HG03442 (cell line): Measurements from ENCODE around the gene AARSD1.
A peak's percentile ranks its signal among the peaks of the same experiment; 100 is the strongest.
"Not testable (repeated sequence)": the region's sequence is repeated elsewhere in the genome, so short reads cannot be mapped to it uniquely, and the experiment has no call there.

Experiments
- ATAC-seq: cut with Tn5 transposase; IDR thresholded peaks from one replicate; pipeline ENCODE4 v1.9.1; 2021; ENCODE audit warnings: mild to moderate bottlenecking, moderate library complexity; ENCODE audit not compliant: unreplicated experiment

Gene AARSD1, protein sequence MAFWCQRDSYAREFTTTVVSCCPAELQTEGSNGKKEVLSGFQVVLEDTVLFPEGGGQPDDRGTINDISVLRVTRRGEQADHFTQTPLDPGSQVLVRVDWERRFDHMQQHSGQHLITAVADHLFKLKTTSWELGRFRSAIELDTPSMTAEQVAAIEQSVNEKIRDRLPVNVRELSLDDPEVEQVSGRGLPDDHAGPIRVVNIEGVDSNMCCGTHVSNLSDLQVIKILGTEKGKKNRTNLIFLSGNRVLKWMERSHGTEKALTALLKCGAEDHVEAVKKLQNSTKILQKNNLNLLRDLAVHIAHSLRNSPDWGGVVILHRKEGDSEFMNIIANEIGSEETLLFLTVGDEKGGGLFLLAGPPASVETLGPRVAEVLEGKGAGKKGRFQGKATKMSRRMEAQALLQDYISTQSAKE

DNA sequence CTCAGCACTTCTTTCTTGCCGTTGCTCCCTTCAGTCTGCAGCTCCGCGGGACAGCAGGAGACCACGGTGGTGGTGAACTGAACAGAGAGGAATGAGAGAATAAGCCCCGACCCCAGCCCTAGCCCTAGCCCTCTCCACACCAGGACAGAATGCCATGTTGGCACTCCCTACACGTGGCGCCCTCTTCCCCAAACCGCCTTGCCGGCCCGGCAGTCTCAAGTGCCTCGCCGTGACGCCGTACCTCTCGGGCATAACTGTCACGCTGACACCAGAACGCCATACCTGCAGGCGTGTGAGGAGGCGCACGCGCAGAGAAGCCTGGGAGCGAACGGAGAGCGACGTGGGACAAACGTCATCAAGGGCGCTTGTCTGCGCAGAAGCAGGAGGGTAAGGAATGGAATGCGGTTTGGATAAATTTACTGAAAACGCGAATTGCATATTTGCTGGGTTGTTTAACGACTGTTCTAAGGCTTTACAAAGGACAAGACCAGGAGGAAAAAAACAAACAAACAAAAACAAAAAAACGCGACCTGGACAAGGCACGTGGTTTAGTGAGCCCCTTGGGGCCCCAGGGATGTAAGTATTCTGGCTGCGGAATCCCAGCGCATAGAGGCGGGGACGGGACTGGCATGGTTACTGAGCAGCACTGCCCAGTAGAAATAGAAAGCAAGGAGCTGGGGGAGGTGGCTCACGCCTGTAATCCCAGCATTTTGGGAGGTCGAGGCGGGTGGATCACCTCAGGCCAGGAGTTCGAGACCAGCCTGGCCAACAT is at the start of gene AARSD1:
Gene AARSD1 (minus strand): TSS at position 294 of the 772 bp plus-strand sequence. CDS start 14 bp downstream, at position 280.
- peak; percentile 79 for ATAC-seq

DNA sequence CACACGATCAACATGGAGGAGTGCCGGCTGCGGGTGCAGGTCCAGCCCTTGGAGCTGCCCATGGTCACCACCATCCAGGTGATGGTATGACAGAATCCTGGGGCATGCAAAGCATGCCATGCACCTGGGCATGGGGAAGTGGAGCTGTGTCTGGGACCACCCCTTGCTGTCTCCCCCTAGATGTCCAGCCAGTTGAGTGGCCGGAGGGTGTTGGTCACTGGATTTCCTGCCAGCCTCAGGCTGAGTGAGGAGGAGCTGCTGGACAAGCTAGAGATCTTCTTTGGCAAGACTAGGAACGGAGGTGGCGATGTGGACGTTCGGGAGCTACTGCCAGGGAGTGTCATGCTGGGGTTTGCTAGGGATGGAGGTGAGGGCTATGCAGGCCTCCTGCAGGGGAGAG is 49.0 kb upstream of the AARSD1 start:
- no peak for ATAC-seq

DNA sequence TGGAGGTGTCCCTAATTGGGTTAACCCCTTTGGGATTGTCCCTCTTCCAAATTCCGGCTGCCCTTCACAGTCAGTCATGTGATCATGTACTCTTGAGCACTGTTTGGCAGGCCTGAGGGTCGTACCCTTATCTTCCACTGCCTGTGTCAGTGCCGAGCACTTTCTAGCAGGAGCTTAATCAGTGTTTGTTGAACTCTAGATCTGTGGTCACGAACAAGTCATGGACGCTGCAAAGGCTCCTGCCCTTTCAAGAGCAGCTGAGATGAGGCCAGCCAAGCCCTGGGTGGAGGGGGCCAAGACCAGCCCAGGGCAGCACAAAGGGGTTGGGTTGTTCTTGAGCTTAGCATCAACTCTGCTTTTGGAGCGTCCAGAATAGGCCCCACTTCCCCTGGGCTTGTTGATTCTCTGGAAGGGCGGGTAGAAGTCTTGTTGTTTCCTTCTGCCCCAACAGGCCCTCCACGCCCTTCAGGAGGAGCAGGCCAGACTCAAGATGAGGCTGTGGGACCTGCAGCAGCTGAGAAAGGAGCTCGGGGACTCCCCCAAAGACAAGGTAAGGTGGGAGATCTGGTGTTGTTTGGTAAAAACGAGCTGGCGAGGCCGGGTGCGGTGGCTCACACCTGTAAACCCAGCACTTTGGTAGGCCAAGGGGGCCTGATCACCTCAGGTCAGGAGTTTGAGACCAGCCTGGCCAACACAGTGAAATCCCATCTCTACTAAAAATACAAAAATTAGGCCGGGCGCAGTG is 47.6 kb upstream of the AARSD1 start:
- no peak for ATAC-seq

DNA sequence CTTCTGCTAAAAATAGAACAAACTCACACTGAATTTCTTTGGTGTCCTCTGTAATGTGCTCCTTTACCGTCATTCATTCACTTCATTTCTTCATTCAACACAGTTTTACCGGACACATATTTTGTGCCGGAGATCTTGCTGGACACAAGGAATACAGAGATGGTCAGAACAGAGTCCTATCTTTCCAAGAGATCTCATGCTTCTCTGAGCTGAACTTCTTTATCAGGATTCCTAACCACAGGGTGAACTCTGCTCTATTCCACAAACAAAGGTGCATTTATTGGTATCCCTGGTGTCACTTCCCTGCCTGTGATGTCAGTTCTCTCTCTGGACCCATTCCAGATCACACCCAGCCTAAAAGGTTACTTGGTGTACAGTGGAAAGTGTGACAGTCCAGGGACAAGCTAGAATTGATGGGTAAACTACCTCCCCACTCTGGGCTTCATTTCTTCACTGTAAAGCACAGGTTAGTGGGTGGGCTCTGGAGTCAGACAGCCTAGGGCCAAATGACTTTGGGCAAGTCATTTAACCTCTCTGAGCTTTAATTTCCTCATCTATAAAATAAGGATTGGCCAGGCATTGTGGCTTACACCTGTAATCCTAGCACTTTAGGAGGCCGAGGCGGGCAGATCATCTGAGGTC is 46.5 kb upstream of the AARSD1 start:
- ATAC-seq, result no peak

DNA sequence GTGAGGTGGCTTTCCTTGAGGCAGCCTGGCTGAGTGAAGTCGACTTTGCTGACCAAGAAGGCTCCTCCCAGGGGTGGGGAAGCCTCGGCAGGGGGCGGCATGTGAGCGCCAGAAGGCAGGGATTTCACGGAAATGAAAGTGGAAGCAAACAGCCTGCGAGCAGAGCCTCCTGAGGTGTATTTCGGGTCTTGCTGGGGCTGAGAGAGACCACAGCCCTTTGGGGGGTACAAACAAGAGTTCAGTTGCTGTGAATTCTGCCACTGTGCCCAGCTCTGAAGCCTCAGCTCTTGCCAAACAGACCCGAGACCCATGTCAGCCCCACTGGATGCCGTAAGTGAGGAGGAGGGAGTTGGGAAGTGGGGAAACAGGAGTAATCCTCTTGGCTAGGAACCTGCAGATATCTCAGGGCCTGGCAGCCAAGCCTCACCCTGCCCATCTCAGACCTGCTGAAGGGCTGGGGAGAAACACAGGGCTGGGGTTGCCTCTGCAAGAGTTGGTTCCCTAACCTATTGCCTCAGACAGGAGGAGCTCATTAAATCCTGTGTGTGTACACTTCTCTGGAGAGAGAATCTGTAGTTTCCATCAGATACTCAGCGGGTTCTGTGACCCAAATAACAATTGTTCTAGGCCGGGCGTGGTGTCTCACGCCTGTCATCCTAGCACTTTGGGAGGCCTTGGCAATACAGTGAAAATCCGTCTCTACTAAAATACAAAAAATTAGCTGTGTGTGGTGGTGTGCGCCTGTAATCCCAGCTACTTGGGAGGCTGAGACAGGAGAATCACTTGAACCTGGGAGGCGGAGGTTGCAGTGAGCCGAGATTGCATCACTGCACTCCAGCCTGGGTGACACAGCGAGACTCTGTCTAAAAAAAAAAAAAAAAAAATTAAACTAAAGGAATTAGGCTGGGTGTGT is 42.6 kb upstream of the AARSD1 start, which contains the start of gene IFI35:
Gene IFI35 (plus strand): TSS at position 146 of the 913 bp plus-strand sequence. CDS start 164 bp downstream, at position 310.
- peak; percentile 60 for ATAC-seq

DNA sequence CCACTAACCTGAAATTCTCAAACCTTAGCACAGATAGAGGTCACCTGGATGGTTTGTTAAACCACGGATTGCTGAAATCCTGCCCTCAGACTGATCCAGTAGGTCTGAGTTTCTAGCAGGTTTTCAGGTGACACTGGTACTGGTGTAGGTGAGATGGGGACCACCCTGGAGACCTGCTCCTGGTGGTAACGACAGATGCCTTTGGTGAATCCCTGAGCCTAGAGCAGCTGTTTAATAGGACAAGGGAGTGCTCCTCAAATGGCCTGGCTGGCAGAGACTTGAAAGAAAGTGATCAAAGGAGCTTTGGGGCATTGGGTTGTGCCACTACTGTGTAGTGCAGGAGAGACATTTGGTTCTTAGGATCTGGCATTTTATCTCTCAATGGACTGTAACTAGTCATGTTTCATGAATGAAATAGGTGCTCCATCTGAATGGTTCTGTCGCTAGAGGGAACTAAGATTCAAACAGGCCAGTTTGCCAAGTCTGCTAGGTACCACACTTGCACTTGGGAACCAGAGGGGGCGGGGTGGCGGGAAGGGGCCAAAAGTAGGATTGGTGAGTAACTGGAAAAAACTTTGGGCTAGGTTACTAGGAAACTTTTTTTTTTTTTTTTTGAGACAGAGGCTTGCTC is 39.4 kb upstream of the AARSD1 start:
- no peak for ATAC-seq

DNA sequence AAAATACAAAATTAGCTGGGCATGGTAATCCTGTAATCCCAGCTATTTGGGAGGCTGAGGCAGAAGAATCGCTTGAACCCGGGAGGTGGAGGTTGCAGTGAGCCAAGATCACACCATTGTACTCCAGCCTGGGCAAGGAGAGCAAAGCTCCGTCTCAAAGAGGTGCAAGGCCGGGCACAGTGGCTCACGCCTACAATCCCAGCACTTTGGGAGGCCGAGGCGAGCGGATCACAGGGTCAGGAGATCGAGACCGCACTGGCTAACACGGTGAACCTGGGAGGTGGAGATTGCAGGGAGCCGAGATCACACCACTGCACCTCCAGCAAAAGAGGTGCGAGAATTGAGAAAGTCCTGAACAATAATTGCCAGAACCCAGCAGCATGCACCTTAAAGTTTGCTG is 36.6 kb upstream of the AARSD1 start:
- ATAC-seq, result not testable (repeated sequence)

DNA sequence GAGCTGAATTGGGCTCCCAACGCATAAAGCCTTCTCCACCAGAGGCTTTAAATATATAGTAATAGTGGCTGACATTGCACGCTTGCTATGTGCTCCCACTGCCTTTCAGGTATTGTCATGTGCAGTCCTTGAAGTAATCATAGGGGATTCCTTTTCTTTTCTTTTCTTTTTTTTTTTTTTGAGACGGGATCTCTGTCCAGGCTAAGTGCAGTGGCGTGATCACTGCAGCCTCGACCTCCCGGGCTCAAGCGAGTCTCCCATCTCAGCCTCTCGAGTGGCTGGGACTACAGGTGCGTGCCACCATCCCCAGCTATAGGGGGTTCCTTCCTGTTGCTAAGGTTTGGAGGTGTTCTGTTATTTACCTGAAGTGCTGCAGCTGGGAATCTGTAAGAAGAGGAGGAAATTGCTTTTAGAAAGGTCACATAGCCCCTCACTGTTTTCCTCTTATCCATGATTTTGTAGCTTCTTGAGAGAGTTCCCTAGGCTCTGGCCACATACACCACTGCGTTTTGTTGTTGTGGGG is 34.8 kb upstream of the AARSD1 start:
- ATAC-seq, result no peak

DNA sequence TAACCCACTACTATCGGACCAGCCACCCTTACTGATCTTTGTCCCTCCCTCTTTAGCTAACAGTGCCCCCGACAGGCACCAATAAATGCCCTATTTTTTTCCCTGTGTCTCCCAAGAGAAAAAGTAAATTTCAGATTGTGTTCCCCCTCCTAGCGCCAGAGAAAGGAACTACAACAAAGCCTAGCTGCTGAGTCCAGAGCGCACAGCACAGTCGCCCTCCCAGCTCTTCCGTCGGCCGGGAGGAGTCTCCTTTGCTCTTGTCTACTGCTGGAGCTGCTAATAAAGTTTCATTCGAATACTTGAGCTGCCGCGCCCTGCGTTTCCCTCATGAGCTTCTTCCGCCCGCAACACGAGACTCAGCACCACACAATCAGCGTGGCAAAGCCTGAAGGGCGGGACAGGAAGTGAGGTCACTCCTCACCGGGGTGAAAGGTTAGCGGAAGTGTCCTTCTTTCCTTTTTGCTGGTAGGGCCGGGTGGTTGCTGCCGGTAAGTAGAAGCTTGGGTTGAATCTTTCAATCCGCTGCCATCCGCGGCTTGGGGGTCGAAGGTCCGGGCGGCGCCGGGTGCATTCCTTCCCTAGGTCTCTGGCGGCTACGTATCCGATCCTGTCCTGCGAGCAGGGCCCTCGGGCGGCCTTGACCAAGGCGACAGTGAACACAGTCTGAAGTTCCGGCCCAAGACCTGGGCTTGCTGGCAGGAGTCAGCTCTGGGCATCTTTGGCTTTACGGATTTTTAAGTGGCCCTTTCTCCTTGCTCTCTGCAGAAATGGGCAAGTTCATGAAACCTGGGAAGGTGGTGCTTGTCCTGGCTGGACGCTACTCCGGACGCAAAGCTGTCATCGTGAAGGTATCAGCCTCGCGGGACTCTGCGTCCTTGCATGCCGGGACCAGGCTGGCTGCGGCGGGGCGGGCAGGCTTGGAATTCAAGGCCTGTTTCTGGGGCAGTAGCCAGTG is 34.0 kb upstream of the AARSD1 start, which contains the start of gene RPL27:
Gene RPL27 (plus strand): TSS at position 436 of the 955 bp plus-strand sequence. CDS start 332 bp downstream, at position 768.
- peak; percentile 87 for ATAC-seq

DNA sequence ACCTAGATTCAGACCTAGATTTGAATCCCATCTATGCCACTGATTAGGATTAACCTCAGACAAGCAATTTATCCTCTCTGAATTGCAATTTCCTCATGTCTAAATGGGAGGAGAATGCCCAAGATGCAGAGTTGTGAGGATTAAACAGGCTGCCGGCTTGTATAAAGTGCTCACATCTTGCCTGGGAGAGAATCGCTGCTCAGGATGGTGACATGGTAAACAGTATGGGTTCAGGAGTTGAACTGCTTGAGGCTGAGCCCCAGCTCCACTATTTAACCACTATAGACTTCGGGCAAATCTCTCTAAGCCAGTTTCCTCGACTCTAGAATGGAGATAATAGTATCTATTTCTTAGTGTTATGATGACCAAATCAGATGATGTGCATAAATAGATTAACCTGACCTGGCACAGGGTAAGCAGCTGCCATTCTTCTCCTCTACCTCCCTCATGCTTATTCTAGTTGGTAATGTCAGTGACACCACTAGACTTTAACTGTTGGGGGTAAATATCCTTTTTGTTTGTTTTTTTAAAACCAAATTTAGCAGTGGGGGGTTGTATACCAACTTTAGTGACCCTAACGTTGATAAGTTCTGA is 33.2 kb upstream of the AARSD1 start:
- no peak for ATAC-seq

DNA sequence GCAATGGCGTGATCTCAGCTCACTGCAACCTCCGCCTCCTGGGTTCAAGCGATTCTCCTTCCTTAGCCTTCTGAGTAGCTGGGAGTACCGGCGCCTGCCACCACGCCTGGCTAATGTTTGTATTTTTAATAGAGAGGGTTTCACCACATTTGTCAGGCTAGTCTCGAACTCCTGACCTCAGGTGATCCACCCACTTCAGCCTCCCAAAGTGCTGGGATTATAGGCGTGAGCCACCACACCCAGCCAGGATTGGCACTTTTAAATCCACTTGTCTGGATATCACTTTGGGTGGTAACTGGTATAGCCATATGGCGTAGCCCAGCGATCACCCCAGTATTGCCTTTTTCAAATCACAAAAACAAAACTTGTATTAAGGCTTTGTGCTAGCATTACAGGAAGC is 29.7 kb upstream of the AARSD1 start:
- not testable (repeated sequence) for ATAC-seq

DNA sequence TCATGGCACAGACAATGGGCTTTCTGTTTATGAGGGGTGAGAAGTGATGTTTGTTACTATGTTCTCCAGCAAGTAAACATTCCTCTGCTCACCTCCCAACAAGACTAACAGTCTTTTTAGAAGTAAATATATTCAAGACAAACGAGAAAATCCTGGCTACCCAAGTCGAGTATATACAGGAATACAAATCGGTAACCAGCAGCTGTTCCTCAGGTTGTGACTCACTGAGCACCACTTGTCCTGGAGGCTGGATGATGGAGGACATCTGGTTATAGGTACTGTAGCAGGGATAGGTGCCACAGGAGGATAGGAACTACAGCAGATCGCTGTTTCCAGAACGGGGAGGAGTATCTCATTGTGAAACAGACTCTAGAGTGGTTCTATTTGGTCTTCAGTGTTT is 28.6 kb upstream of the AARSD1 start:
- ATAC-seq, result no peak

DNA sequence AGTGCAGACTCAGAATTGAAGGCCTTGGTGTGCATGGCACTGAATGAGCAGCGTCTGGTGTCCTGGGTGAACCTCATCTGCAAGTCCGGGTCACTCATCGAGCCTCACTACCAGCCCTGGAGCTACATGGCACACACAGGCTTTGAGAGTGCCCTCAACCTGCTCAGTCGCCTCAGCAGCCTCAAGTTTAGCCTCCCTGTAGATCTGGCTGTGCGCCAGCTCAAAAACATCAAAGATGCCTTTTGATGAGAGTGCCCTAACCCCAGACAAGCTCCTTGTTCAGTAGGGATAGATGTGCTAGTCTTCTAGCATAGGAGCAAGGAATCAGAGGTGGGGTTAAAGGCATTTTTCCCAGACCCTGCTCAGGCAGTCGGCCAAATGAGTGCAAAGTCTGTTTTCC is 27.2 kb upstream of the AARSD1 start:
- no peak for ATAC-seq

DNA sequence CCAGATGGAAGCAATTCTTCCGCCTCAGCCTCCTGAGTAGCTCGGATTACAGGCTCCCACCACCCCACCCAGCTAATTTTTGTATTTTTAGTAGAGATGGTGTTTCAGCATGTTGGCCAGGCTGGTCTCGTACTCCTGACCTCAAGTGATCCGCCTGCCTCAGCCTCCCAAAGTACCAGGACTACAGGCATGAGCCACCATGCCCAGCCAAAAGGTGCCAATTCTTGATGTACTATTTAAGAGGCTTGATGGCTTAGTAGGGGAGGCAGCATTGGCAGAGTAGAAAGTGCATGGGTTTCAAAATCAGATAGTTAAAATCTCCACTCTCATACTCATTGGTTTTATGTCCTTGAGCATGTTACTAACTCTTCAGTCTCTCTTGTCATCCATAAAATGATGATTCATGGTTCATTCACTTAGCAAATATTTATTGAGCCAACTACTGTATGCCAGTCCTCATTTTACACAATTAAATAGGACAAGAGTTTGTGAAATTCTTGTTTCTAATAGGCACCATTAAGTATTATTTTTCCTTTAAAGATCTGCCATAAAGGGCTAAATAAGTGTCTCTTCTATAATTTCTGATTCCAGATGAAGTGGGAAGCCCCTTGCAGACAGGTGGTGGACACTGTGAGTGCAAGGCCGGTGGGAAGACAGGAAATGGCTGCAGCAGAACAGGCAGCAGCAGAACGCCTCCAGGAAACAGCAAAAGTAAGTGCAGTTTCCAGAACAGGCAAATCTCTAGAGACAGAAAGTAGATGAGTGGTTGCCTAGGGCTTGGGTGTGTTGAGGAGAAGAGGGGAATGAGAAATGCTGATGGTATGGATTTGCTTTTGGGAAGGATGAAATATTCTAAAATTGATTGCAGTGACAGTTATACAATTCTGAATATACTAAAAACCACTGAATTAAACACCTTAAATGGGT is 25.7 kb upstream of the AARSD1 start:
- no peak for ATAC-seq

DNA sequence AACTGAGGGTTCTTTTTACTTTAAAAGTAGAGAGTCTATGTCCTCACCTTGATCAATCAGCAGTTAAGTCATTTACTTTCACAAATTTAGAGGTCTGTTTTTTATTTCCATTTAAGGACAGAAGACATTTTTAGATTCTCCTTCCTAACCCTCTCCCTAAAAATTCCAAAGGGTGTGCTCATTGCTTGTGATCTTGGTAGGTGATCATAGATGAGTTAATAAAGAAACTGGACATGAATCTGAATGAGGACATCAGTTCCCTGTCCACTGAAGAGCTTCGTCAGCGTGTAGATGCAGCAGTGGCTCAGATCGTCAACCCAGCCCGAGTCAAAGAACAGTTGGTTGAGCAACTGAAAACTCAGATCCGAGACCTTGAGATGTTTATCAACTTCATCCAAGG is 24.9 kb upstream of the AARSD1 start:
- ATAC-seq, result no peak

DNA sequence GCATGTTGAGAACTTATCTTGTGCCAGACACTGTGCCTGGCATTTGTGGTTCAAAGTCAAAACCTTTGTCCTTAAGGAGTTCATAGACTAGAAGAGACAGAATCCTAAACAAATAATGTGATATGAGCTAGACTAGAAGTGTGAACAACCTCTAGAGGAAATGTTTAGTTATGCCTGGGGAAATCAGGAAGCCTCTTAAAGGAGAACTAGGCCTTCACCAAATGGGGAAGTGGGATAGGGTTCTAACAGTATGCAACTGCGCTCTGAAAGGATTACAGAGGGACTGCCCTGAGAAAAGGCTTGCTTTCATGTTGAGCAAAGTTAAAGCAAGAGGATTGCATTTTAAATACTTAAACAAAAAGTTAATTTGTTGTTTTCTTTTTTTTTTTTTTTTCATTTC is 21.0 kb upstream of the AARSD1 start:
- no peak for ATAC-seq
